Upper lobe of left lung (tissue), 6 donors: ENCODE measurements around the gene PRR20G. TPM values are rescaled to one million over a fixed set of nuclear protein-coding genes. Genes with fewer than 3 reads are reported as not detected.

Source experiments
- ATAC-seq, 2 donors: fragments of 200-7000 bp; cut with Tn5 transposase; one replicate each; pipeline ENCODE4 v1.9.1; 2022; ENCODE audit warnings: mild to moderate bottlenecking in 2 of 2, moderate library complexity in 2 of 2; ENCODE audit not compliant: low FRiP score in 2 of 2
- DNase-seq, 2 donors: peaks; one replicate each; pipeline ENCODE4 v3.0.0-alpha.2; 2019 to 2020
- H3K27ac ChIP-seq, 4 donors: fragments of 200-600 bp; sonication (generic); one replicate each; pipeline ENCODE4 v1.5.1; 2016 to 2019
- H3K27me3 ChIP-seq, 4 donors: fragments of 200-600 bp; sonication (generic); one replicate each; pipeline ENCODE4 v1.5.1; 2017 to 2019
- H3K36me3 ChIP-seq, 4 donors: fragments of 200-600 bp; sonication (generic); one replicate each; pipeline ENCODE4 v1.5.1; 2016 to 2019
- H3K4me1 ChIP-seq, 4 donors: fragments of 200-600 bp; sonication (generic); one replicate each; pipeline ENCODE4 v1.5.1; 2018 to 2019
- H3K4me3 ChIP-seq, 4 donors: fragments of 200-600 bp; sonication (generic); one replicate each; pipeline ENCODE4 v1.5.1; 2017 to 2019; ENCODE audit warnings: mild to moderate bottlenecking in 2 of 4, moderate library complexity in 1 of 4
- H3K9me3 ChIP-seq, 4 donors: fragments of 200-600 bp; sonication (generic); one replicate each; pipeline ENCODE4 v1.5.1; 2018 to 2019
- EP300 ChIP-seq, 4 donors: sonication (generic); formaldehyde crosslinking; IDR thresholded peaks; one replicate each; pipeline ENCODE4 v1.5.1; 2017; ENCODE audit warnings: antibody characterized with exemption in 4 of 4, control low read depth in 2 of 4
- POLR2A ChIP-seq, 4 donors: fragments of 450-650 bp; IDR thresholded peaks; one replicate each; pipeline ENCODE4 v1.5.1; 2016 to 2017; ENCODE audit warnings: antibody characterized with exemption in 4 of 4, mild to moderate bottlenecking in 2 of 4
- POLR2AphosphoS5 ChIP-seq, 2 donors: sonication (generic); formaldehyde crosslinking; IDR thresholded peaks; one replicate each; pipeline ENCODE4 v1.5.1; 2017; ENCODE audit warnings: antibody characterized with exemption in 2 of 2
- WGBS, 2 donors: methylation state at CpG; one replicate each; pipeline ENCODE4 v1.1.5; 2017 to 2018; 5-methylcytosine and 5-hydroxymethylcytosine counted together
- total RNA-seq, 6 donors: library from RNA; depleted of rRNA in 4 of 6; stranded (reverse); fragments of >200 nt in 4 of 6; gene quantifications; one replicate each; pipeline versions ENCODE4 v1.1.0 to v1.2.1, GENCODE V29; 2016 to 2021
- TF ChIP-seq, protein P1 (sequence below), 6 experiments: fragments of 450-650 bp in 4 of 6; fragments of 200-600 bp in 2 of 6; sonication (generic) in 2 of 6; IDR thresholded peaks; one replicate each; pipeline ENCODE4 v1.5.1; 2016 to 2019; ENCODE audit warnings: antibody characterized with exemption in 6 of 6
- donor health status: DM: no; HTN: no; CAD: no; lungs with moderate emphysema.
- donor health status: DM: no; HTN: yes; CAD: no; lungs with severe emphysema.

The PRR20G gene
- total RNA-seq, 6 donors from 2014 or later: not detected

DNA sequence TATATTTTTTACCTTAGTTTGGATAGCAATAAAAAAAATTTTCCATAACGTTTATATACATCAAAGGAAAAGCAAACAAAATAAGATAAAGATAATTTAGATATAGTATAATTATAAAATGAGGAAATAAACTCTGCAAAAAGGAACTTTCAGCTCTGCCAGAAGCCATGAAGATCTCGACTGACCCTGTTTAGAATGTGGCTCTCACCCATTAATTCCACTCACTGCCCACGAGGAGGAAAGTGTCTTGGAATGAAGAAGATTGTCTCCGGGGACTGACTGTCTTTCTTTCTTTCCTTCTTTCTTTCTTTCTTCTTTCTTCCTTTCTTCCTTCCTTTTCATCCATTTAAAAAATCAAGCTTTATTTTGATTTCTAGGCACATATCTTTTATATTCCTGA, 20.1 kb upstream of the PRR20G start:
- no peaks in the 10 kb centered on the region for H3K36me3 ChIP-seq
- H3K27me3 ChIP-seq: no peaks in the 10 kb centered on the region
- 51 to 58% methylated on average over 4 of the region's 4 CpGs for WGBS, 2 donors
- no peak for DNase-seq
- no peak overlapping the region for H3K27ac ChIP-seq
- H3K4me1 ChIP-seq: peaks cover 0 to 13% (median 2%) of the 10 kb centered on the region in 4 donors
- no peak for TF ChIP-seq EP300 (IDR thresholded peaks at IDR 0.05)
- TF ChIP-seq, protein P1, sequence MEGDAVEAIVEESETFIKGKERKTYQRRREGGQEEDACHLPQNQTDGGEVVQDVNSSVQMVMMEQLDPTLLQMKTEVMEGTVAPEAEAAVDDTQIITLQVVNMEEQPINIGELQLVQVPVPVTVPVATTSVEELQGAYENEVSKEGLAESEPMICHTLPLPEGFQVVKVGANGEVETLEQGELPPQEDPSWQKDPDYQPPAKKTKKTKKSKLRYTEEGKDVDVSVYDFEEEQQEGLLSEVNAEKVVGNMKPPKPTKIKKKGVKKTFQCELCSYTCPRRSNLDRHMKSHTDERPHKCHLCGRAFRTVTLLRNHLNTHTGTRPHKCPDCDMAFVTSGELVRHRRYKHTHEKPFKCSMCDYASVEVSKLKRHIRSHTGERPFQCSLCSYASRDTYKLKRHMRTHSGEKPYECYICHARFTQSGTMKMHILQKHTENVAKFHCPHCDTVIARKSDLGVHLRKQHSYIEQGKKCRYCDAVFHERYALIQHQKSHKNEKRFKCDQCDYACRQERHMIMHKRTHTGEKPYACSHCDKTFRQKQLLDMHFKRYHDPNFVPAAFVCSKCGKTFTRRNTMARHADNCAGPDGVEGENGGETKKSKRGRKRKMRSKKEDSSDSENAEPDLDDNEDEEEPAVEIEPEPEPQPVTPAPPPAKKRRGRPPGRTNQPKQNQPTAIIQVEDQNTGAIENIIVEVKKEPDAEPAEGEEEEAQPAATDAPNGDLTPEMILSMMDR (IDR thresholded peaks at IDR 0.05): no peak
- TF ChIP-seq POLR2A (IDR thresholded peaks at IDR 0.05): no peak
- TF ChIP-seq POLR2AphosphoS5 (IDR thresholded peaks at IDR 0.05): no peak
- ATAC-seq: no peak
- H3K4me3 ChIP-seq: no peak overlapping the region
- H3K9me3 ChIP-seq: no peaks in the 10 kb centered on the region

DNA sequence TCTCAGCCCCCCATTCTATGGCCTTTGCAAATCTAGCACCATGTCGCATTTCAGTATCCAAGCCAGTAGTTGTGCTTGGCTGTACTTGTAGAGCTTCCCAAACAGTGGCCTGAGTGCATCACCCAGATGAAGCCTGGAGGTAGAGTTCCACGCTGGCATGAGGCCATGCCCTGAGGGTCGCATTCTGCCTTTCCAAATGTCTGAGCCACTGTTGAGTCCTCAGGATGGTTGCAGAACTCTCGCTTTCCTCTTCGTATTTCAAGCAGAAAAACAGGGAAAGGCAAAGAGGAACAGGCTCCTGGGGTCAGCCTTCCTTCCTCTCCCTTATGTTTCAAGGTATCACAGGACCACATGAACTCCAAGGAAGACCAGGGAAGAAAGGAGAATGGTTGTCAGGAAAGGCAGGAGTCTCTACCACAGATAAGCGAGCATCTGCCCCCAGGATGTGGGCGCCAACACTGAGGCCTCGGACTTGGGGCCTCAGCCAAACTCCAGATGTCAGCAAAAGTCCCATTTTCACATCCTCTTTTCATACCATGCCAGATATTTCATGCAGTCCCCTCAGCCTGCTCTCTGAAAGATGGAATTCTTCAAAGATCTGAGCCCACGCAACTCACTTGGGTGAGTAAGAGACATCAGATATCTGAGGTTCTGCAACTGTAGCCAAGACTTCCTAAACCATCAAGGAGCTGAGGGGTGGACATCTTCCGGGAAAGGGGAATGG, 19.4 kb upstream of the PRR20G start:
- H3K27ac ChIP-seq: no peak overlapping the region
- no peak for DNase-seq
- no peak overlapping the region for H3K4me3 ChIP-seq
- H3K4me1 ChIP-seq: peaks cover 0 to 13% (median 2%) of the 10 kb centered on the region in 4 donors
- ATAC-seq: peak in 1 of 2 donors; percentile 69
- WGBS, 2 donors: 74 to 76% methylated on average over 8 to 10 of the region's 10 CpGs
- no peaks in the 10 kb centered on the region for H3K27me3 ChIP-seq
- no peaks in the 10 kb centered on the region for H3K36me3 ChIP-seq
- no peaks in the 10 kb centered on the region for H3K9me3 ChIP-seq
- TF ChIP-seq EP300 (IDR thresholded peaks at IDR 0.05) (no peak), POLR2A (IDR thresholded peaks at IDR 0.05) (no peak), POLR2AphosphoS5 (IDR thresholded peaks at IDR 0.05) (no peak)
- TF ChIP-seq, protein P1 (IDR thresholded peaks at IDR 0.05): no peak

DNA sequence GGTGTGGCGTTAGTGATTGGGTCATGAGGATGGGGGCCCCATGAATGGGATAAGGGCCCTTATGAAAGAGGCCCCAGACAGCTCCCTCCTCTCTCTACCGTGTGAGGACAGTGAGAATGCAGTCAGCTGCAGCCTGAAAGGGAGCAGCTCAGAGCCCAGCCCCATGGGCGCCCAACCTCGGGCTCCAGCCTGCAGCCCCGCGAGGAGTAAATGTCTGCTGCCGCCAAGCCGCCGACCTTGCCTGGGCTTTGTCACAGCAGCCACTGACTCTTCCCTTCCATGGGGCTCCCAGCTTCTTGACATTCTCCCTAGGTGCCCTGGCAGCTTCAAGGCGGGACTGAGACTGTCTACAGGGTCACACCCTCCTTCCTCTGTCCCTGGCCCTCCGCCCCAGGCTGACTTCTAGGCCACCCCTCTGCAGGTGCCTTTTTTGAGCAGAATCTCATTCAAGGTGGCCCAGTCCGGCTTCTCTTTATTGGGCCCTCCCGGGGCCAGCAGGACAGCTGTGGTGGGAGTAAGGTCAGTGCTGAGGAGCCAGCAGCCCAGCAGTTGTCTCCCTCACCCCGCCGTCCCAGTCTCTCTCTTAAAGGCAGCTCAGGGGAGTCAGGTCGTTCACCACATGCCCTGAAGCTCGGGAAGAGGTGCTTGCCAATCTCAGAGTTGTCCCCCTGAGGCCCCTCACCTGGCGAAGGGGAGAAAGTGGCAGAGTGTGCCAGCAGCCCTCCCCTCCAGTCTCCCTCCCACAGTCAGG, 18.7 kb upstream of the PRR20G start:
- Histone ChIP-seq H3K27ac (no peak overlapping the region), H3K4me1 (peaks cover 0 to 13% (median 2%) of the 10 kb centered on the region in 4 donors), H3K36me3 (no peaks in the 10 kb centered on the region), H3K9me3 (no peaks in the 10 kb centered on the region), H3K4me3 (no peak overlapping the region), H3K27me3 (no peaks in the 10 kb centered on the region)
- no peak for ATAC-seq
- WGBS, 2 donors: 74 to 83% methylated on average over 10 to 18 of the region's 18 CpGs
- DNase-seq: peak in 1 of 2 donors; percentile 56
- TF ChIP-seq, protein P1 (IDR thresholded peaks at IDR 0.05): no peak
- no peak for TF ChIP-seq POLR2A (IDR thresholded peaks at IDR 0.05)
- TF ChIP-seq POLR2AphosphoS5 (IDR thresholded peaks at IDR 0.05): no peak
- no peak for TF ChIP-seq EP300 (IDR thresholded peaks at IDR 0.05)

DNA sequence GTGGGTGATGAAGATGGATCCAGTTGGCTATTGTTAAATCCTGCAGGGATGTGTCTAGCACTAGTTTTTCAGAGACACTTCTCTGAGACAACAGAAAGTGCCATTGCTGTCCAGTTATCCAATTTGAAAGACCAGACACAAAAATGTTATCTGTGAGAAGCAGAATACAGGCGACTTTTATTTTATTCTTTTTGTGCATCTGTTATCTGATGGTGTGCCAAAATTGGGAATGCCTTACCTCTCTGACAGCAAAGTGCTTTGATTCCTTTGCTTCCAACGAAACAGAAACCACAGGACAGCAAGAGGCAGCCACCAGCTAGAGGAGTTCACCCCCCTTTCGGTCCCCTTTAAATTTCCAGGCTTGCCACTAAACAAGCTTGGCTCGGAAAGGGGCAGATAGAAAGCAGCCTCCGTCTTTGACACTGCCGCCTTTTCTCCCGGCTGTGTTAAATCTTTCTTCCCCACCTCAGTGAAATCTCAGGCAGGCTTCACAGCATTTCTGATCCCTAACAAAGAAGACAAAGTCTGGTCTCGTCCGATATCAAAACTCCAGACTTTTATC, 17.7 kb upstream of the PRR20G start:
- Histone ChIP-seq H3K27me3 (no peaks in the 10 kb centered on the region), H3K36me3 (no peaks in the 10 kb centered on the region), H3K4me1 (peaks cover 0 to 13% (median 2%) of the 10 kb centered on the region in 4 donors), H3K27ac (no peak overlapping the region), H3K9me3 (no peaks in the 10 kb centered on the region), H3K4me3 (no peak overlapping the region)
- WGBS, 2 donors: 66 to 71% methylated on average over 9 of the region's 9 CpGs
- no peak for ATAC-seq
- no peak for DNase-seq
- no peak for TF ChIP-seq POLR2A (IDR thresholded peaks at IDR 0.05)
- TF ChIP-seq POLR2AphosphoS5 (IDR thresholded peaks at IDR 0.05): no peak
- TF ChIP-seq, protein P1 (IDR thresholded peaks at IDR 0.05): no peak
- no peak for TF ChIP-seq EP300 (IDR thresholded peaks at IDR 0.05)
